Endodermal cell (in vitro differentiated cells): ENCODE measurements around the gene BTBD9. TPM values are rescaled to one million over a fixed set of nuclear protein-coding genes. Genes with fewer than 3 reads are reported as not detected.

ENCODE experiments used
- DNase-seq: peaks from one replicate; pipeline ENCODE4 v3.0.0-alpha.2; 2017
- H3K27ac ChIP-seq: 2 replicates; pipeline ENCODE4 v1.5.1; 2013; ENCODE audit warnings: mild to moderate bottlenecking, low read depth, low read length, moderate library complexity
- H3K27me3 ChIP-seq: 2 replicates; pipeline ENCODE4 v1.6.1; 2013; ENCODE audit warnings: mild to moderate bottlenecking, low read length, moderate library complexity; ENCODE audit not compliant: insufficient read depth, control insufficient read depth, poor library complexity, severe bottlenecking
- H3K36me3 ChIP-seq: 2 replicates; pipeline ENCODE4 v1.7.0; 2013; ENCODE audit warnings: mild to moderate bottlenecking, low read length, moderate library complexity; ENCODE audit not compliant: control insufficient read depth, insufficient read depth
- H3K4me1 ChIP-seq: one replicate; pipeline ENCODE4 v1.7.0; 2013; ENCODE audit warnings: low read length; ENCODE audit not compliant: control insufficient read depth, insufficient read depth
- H3K4me3 ChIP-seq: 2 replicates; pipeline ENCODE4 v1.5.1; 2013; ENCODE audit warnings: mild to moderate bottlenecking, low read length, moderate library complexity
- H3K9ac ChIP-seq: 2 replicates; pipeline ENCODE4 v1.6.1; 2013; ENCODE audit warnings: mild to moderate bottlenecking, low read length, moderate library complexity; ENCODE audit not compliant: poor library complexity, severe bottlenecking; ENCODE audit errors: extremely low read depth
- H3K9me3 ChIP-seq: 2 replicates; pipeline ENCODE4 v1.6.1; 2013; ENCODE audit warnings: mild to moderate bottlenecking, low read length, moderate library complexity; ENCODE audit not compliant: control insufficient read depth
- H3K27ac Mint-ChIP-seq: 2 replicates; pipeline ENCODE4 v1.8.0; 2020; ENCODE audit warnings: mixed read lengths
- H3K27me3 Mint-ChIP-seq: 2 replicates; pipeline ENCODE4 v1.8.0; 2021; ENCODE audit warnings: mild to moderate bottlenecking, mixed read lengths; ENCODE audit not compliant: insufficient read depth
- H3K36me3 Mint-ChIP-seq: 2 replicates; pipeline ENCODE4 v1.8.0; 2020; ENCODE audit warnings: low read depth, mixed read lengths
- H3K4me1 Mint-ChIP-seq: 2 replicates; pipeline ENCODE4 v1.8.0; 2020; ENCODE audit warnings: mixed read lengths
- H3K4me3 Mint-ChIP-seq: 2 replicates; pipeline ENCODE4 v1.8.0; 2020; ENCODE audit warnings: mild to moderate bottlenecking, moderate library complexity, mixed read lengths
- H3K9me3 Mint-ChIP-seq: 2 replicates; pipeline ENCODE4 v1.8.0; 2020; ENCODE audit warnings: mild to moderate bottlenecking, mixed read lengths
- WGBS, 2 experiments: methylation state at CpG; one replicate each; pipeline versions ENCODE4 v1.1.5 to v1.1.7; 2013; ENCODE audit warnings: missing lambda C conversion rate in 2 of 2, mixed read lengths in 1 of 2; ENCODE audit not compliant: insufficient coverage in 1 of 2, insufficient read length in 1 of 2; 5-methylcytosine and 5-hydroxymethylcytosine counted together
- total RNA-seq, 2 donors: library from RNA; stranded (reverse); fragmentation: NEBNext Ultra II Directional in 1 of 2; extraction: Animal tissue kit (Norgen Biotek cat#: 25700) in 1 of 2; gene quantifications; 2 replicates in 1 of 2; 3 replicates in 1 of 2; pipeline ENCODE4 v1.2.1, GENCODE V29; 2021
- TF ChIP-seq, protein P1 (sequence below): fragments of 200-600 bp; sonication (generic); conservative IDR thresholded peaks from 2 replicates; pipeline ENCODE4 v1.5.0; 2021; ENCODE audit warnings: antibody characterized with exemption, mild to moderate bottlenecking

BTBD9 gene
- total RNA-seq, 2 donors from 2014 or later, result 7.6 to 12.3 TPM

DNA sequence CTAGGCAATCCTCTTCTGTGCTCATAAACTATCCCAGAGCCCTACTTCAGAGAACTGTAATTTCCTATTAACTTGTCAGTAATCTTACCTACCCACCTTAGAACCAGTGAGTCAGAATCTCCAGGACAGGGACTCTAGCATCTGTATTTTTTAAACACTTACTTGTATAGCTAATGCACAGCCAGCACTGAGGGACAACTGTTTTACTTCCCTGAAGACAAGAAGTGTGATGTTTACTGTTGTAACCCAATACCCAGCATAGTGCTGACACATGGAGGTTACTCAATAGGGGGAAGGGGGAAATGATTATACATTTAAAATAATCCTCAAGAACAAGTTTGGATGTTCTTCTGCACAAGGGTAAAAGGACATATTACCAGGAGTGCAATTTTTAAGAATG is 130.8 kb downstream of the BTBD9 start:
- H3K9me3 ChIP-seq, result no peaks in the 10 kb centered on the region
- TF ChIP-seq, protein P1, sequence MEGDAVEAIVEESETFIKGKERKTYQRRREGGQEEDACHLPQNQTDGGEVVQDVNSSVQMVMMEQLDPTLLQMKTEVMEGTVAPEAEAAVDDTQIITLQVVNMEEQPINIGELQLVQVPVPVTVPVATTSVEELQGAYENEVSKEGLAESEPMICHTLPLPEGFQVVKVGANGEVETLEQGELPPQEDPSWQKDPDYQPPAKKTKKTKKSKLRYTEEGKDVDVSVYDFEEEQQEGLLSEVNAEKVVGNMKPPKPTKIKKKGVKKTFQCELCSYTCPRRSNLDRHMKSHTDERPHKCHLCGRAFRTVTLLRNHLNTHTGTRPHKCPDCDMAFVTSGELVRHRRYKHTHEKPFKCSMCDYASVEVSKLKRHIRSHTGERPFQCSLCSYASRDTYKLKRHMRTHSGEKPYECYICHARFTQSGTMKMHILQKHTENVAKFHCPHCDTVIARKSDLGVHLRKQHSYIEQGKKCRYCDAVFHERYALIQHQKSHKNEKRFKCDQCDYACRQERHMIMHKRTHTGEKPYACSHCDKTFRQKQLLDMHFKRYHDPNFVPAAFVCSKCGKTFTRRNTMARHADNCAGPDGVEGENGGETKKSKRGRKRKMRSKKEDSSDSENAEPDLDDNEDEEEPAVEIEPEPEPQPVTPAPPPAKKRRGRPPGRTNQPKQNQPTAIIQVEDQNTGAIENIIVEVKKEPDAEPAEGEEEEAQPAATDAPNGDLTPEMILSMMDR, result no peak
- no peaks in the 10 kb centered on the region for H3K27me3 Mint-ChIP-seq
- H3K4me3 Mint-ChIP-seq, result no peak overlapping the region
- no peak overlapping the region for H3K27ac Mint-ChIP-seq
- H3K36me3 Mint-ChIP-seq, result no peaks in the 10 kb centered on the region
- DNase-seq, result no peak
- H3K9ac ChIP-seq, result no peak overlapping the region
- no peaks in the 10 kb centered on the region for H3K27me3 ChIP-seq
- no peak overlapping the region for H3K27ac ChIP-seq
- H3K9me3 Mint-ChIP-seq, result no peaks in the 10 kb centered on the region
- no peaks in the 10 kb centered on the region for H3K4me1 ChIP-seq
- no peaks in the 10 kb centered on the region for H3K36me3 ChIP-seq
- H3K4me1 Mint-ChIP-seq, result peaks cover 8% of the 10 kb centered on the region
- peak overlapping the region; percentile 34 for H3K4me3 ChIP-seq

DNA sequence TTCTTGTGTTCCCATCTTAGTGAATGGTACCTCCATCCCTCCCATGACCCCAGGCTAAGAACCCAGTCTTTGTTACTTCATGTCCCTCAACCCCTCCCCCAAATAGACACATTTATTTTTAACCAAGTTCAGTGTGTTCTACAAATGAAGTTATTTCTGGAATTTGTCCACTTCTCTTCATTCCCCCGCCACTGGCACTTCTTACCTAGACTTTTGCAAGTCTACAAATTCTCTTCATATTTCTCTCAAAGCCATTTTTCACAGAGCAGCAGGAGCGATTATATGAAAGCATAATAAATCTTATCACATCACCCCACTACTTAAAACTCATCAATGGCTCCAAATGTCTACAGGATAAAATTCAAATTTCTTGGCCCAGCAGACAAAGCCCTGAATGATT is 131.4 kb downstream of the BTBD9 start:
- Histone ChIP-seq H3K4me1 (no peaks in the 10 kb centered on the region), H3K27ac (no peak overlapping the region), H3K9me3 (no peaks in the 10 kb centered on the region), H3K36me3 (no peaks in the 10 kb centered on the region), H3K9ac (no peak overlapping the region), H3K4me3 (peak overlapping the region; percentile 34), H3K27me3 (no peaks in the 10 kb centered on the region)
- Mint-ChIP-seq H3K27me3 (no peaks in the 10 kb centered on the region), H3K36me3 (no peaks in the 10 kb centered on the region), H3K4me1 (peaks cover 8% of the 10 kb centered on the region), H3K27ac (no peak overlapping the region), H3K9me3 (no peaks in the 10 kb centered on the region), H3K4me3 (no peak overlapping the region)
- WGBS, 2 experiments, result 94 to 97% methylated on average over 2 of the region's 2 CpGs
- DNase-seq, result no peak
- TF ChIP-seq, protein P1, result no peak

DNA sequence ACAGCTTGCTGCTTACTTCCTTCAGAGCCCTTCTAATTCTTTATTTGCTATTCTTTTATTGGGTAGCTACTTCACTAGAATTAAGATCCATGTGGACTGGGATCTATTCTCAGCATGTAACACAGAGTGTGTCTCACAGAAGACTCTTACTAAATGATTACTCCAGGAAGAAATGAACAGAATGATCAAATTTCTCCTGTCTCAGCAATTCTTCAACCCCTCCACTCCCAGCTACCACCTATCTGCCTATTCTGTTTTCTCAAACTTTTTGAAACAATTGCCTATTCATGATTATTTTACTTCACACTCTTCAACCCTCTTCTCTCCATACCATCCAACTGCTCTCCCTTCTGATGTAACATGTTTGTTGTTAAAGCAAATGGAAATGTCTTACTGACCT is 132.6 kb downstream of the BTBD9 start:
- Histone ChIP-seq H3K27me3 (no peaks in the 10 kb centered on the region), H3K9me3 (no peaks in the 10 kb centered on the region), H3K36me3 (no peaks in the 10 kb centered on the region), H3K27ac (no peak overlapping the region), H3K4me3 (no peak overlapping the region), H3K4me1 (peaks cover under 1% of the 10 kb centered on the region), H3K9ac (no peak overlapping the region)
- H3K36me3 Mint-ChIP-seq, result no peaks in the 10 kb centered on the region
- no peaks in the 10 kb centered on the region for H3K27me3 Mint-ChIP-seq
- no peak overlapping the region for H3K4me3 Mint-ChIP-seq
- H3K27ac Mint-ChIP-seq, result no peak overlapping the region
- DNase-seq, result no peak
- TF ChIP-seq, protein P1, result no peak
- H3K4me1 Mint-ChIP-seq, result peaks cover 8% of the 10 kb centered on the region
- no peaks in the 10 kb centered on the region for H3K9me3 Mint-ChIP-seq
